ENCODE measurements around the gene AUNIP. TPM values are rescaled to one million over a fixed set of nuclear protein-coding genes. Genes with fewer than 3 reads are reported as not detected.
A peak's percentile ranks its signal among the peaks of the same experiment; 100 is the strongest.

Gene AUNIP
- total RNA-seq, 1 experiment from 2014 or later: 22.2 TPM

- no peaks in the 10 kb centered on the region for H3K27me3 ChIP-seq (ENCODE audit: insufficient read depth, low read length)
- H3K18ac ChIP-seq (ENCODE audit: insufficient read length, low read depth, low read length): no peak overlapping the region
- H3K4me1 ChIP-seq (ENCODE audit: insufficient read depth, low read length): no peaks in the 10 kb centered on the region; the same call in 1 of the 2 replicates
- H3K4me3 Mint-ChIP-seq: no peak overlapping the region
- H3K23ac ChIP-seq (ENCODE audit: insufficient read length, low read depth, low read length): no peak overlapping the region
- H3K36me3 Mint-ChIP-seq (ENCODE audit: insufficient read depth in 1 of 3, low read depth in 3 of 3): peaks cover 25 to 35% (median 29%) of the 10 kb centered on the region in 3 experiments
- H4K91ac ChIP-seq (ENCODE audit: insufficient read length, low read depth, low read length): no peak overlapping the region
- DNase-seq: no peak
- no peaks in the 10 kb centered on the region for H3K9me3 ChIP-seq (ENCODE audit: control insufficient read depth, low read depth, low read length)
- H3K4me2 ChIP-seq (ENCODE audit: insufficient read depth, insufficient read length, low read length): no peak overlapping the region
- H3K4ac ChIP-seq (ENCODE audit: low read depth, low read length): no peak overlapping the region
- TF ChIP-seq, protein P1, sequence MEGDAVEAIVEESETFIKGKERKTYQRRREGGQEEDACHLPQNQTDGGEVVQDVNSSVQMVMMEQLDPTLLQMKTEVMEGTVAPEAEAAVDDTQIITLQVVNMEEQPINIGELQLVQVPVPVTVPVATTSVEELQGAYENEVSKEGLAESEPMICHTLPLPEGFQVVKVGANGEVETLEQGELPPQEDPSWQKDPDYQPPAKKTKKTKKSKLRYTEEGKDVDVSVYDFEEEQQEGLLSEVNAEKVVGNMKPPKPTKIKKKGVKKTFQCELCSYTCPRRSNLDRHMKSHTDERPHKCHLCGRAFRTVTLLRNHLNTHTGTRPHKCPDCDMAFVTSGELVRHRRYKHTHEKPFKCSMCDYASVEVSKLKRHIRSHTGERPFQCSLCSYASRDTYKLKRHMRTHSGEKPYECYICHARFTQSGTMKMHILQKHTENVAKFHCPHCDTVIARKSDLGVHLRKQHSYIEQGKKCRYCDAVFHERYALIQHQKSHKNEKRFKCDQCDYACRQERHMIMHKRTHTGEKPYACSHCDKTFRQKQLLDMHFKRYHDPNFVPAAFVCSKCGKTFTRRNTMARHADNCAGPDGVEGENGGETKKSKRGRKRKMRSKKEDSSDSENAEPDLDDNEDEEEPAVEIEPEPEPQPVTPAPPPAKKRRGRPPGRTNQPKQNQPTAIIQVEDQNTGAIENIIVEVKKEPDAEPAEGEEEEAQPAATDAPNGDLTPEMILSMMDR (conservative IDR thresholded peaks at IDR 0.05): no peak
- no peak overlapping the region for H3K56ac ChIP-seq (ENCODE audit: insufficient read length, low read depth, low read length)
- no peak overlapping the region for H4K5ac ChIP-seq (ENCODE audit: insufficient read length, low read depth, low read length)
- H2AFZ ChIP-seq (ENCODE audit: low read length): no peak overlapping the region
- H3K27ac ChIP-seq (ENCODE audit: insufficient read length, low read depth, low read length): no peak overlapping the region
- no peaks in the 10 kb centered on the region for H3K23me2 ChIP-seq (ENCODE audit: insufficient read length, low read depth, low read length, poor library complexity, severe bottlenecking)
- WGBS (ENCODE audit: extremely low coverage, insufficient read length, low lambda C conversion rate): no CpG with 5 or more reads among the region's 1 CpG
- H3K79me1 ChIP-seq (ENCODE audit: insufficient read depth, low read depth, low read length, poor library complexity, severe bottlenecking): no peaks in the 10 kb centered on the region
- no peak overlapping the region for H2BK15ac ChIP-seq (ENCODE audit: low read depth, low read length)
- H3K27ac Mint-ChIP-seq: peak overlapping the region in 2 of 3 experiments; percentile 25 to 80; a peak in 2 of 7 replicates
- H2AK5ac ChIP-seq (ENCODE audit: insufficient read length, low read length): no peak overlapping the region
- H2BK20ac ChIP-seq (ENCODE audit: low read depth, low read length, poor library complexity, severe bottlenecking): no peak overlapping the region
- no peak overlapping the region for H2BK12ac ChIP-seq (ENCODE audit: insufficient read length, low read depth, low read length)
- H4K20me1 ChIP-seq (ENCODE audit: control insufficient read depth, insufficient read depth, insufficient read length): no peaks in the 10 kb centered on the region
- no peaks in the 10 kb centered on the region for H3K9me3 Mint-ChIP-seq
- no peak overlapping the region for H4K8ac ChIP-seq (replicated peaks; ENCODE audit: insufficient read length, low read depth, low read length)
- H3K4me1 Mint-ChIP-seq: peaks cover 45 to 54% of the 10 kb centered on the region in 2 experiments
- H2BK120ac ChIP-seq (ENCODE audit: low read depth, low read length, poor library complexity, severe bottlenecking): no peak overlapping the region
- no peak overlapping the region for H3K9ac ChIP-seq (ENCODE audit: extremely low read depth, insufficient read length, low read length)
- H3T11ph ChIP-seq (ENCODE audit: low read length): no peak overlapping the region
- no peaks in the 10 kb centered on the region for H3K79me2 ChIP-seq (ENCODE audit: insufficient read depth, low read length)
- no peaks in the 10 kb centered on the region for H3K27me3 Mint-ChIP-seq (ENCODE audit: low read depth)
- no peak overlapping the region for H2BK5ac ChIP-seq (ENCODE audit: insufficient read length, low read length)
- H3K14ac ChIP-seq (ENCODE audit: insufficient read depth, low read length): no peak overlapping the region
These were observed 37.0 kb upstream of the AUNIP start for GRCh38 chr1:25896266-25896665.

All from H9 (cell line).